HG02588 (cell line): ENCODE results near the gene SVOP.

ENCODE experiments used
- ATAC-seq: cut with Tn5 transposase; IDR thresholded peaks from one replicate; pipeline ENCODE4 v1.9.1; 2021; ENCODE audit warnings: mild to moderate bottlenecking, moderate library complexity; ENCODE audit not compliant: unreplicated experiment

The SVOP gene

DNA sequence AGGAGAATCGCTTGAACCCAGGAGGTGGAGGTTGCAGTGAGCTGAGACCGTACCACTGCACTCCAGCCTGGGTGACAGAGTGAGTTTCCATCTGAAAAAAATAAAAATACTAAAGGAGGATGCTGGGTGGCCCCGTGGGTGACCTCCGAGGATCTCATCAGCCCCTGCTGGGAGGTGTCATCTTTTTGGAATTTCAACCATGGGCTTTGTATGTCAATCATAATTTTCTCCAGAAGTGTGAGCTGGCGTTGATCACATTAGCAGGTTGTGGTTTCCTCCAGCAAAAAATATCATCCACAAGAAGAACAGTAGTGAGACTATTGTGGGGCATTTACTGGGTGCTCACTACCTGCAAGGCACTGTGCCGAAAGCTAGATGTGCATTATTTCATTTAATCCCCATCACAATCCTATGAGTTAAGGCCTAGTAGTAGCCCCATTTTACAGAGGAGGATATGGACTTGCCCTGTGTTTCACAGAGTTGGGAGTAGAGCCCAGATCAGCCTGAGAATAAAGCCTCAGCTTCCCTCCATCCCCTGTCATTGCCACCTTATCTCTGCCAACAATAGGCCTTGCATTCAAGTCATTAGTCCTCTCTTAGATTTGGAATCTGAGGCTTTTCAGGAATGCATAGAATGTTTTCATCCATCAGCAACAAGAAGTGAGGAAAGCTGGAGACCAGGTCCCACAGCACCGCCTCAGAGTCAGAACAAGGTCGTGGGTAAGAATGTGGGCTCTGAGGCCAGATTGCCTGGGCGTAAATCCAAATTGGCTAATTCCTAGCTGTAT lies 39.8 kb downstream of the SVOP start:
- ATAC-seq = no peak

DNA sequence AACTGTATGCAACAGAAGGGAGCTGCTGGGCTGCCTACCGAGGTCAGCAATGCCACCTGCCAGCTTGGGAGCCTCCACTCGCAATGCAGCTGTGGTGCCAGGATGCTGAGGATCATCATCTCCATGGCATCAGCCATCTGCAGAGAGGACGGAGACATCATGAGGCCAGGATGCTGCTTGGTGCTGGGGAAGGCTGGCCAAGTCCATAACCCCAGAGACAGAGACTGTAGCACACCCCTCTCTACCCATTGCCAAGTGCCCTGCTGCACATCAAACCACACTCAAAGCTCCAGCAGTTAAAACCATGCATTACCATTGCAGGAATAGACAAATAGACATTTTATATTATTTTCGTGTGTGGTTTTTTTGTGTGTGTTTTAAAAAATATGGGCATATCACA lies 43.5 kb downstream of the SVOP start:
- no peak for ATAC-seq

DNA sequence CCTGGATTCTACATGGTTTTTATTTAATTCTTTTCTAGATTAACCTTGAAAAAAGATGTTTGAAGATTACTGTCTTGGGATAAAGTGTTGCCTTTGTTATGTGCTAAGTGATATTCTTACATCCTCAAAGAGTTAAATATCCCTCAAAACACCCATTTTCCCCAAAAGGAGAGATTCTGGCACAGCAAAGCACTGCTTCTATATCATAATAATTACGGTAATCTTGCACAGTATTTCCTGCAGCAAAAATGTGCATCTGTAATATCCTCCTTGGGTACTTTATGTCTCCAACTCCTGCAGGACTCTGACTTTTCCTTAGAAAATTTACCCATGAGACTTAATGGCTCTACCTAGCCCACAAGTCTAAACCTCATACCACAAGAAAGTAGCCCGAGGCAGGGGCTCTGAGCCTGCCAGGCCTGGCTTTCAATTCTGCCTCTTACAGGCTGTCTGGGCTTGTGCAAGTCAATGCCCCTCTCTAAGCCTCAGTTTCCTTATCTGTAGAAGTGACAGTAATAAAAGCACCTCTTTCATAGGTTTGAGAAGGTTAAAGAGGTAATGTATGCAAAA lies 45.8 kb downstream of the SVOP start:
- no peak for ATAC-seq

DNA sequence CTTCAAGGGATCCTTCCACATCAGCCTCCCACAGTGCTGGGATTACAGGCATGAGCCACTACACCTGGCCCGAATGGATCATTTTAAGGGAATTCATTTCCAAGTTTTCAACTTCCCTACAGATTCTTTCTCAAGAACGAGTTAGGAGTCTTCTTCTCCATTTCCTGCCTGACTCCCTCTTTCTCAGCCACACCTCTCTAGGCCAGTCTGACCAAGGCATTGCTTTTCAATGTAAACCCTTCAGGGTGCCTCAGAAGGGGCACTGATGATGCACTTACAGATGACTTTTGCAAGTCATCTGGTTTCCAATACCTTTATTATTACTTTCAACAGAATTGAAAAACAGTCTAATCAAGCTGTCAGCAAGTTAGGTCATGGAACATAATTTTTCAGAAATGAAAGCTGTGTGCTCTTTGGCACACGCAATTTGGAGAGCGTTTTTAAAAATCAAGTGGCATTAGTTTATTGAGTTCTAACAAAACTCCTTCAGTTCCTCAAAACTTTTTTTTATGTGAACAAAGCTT lies 47.2 kb downstream of the SVOP start:
- no peak for ATAC-seq

DNA sequence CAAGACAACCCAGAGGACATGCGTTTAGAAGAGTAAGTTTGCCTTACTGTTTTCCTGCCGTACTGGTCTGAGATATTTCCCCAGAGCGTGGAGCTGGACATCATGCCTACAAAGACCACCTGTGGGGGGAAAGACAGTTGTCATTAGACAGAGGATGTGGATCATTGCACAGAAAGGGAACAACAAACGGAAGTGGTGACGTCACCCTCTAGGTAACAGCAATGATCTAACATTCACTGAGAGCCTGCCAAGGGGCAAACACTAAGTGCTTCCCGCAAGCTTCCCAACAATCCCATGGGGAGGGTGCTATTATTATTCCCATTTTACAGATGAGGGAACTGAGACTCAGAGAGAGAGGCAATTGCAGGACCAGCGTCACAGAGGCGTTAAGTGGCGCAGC lies 48.5 kb downstream of the SVOP start:
- ATAC-seq = no peak

DNA sequence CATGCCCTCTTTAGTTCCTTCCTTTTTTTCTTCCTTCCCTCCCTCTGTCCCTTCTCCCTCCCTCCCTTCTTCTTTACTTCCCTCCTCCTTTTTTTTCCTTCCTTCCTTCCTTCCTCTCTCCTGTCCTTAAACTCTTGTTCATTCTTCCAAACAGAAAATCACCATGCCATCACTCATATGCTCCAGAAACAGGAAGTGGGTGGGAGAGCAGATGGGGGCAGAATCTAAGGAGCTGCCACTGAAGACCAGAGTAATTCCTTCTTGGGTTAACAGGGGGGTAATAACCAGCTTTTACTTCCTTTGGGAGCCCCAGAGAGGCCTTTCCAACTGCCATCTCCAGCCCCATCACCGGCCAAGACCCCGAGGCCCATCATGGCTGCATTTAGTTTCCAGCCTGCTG lies 51.2 kb downstream of the SVOP start:
- ATAC-seq = no peak

DNA sequence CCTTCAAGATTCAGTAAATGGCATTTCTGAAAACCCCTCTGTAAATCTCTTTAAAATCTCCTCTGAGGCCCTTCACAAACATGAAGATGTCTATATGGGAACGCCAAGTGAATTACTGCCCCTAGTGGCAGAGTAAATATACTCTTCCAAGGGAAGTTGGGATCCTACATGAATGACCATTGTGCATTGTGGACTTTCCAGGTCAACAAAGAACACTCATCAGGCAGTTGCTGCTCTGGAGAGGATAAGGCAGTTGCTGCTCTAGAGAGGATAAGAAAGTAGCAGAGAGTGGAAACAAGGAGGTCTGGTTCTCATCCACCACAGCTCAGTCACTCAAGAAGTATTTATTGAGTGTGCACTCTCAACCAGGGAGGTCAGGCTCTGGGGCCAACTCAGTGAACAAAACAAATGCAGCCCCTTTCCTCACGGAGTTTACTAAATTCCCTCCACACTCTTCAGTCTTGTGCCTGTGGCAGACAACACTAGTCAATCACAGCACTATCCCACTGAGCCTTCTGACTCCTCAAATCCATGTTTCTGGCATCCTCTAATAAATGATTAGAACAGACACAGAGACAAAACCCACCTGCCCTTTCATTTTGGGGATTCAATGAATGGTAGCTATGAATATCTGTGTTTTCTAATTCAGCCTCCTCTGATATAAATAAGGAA lies 52.9 kb downstream of the SVOP start:
- no peak for ATAC-seq

DNA sequence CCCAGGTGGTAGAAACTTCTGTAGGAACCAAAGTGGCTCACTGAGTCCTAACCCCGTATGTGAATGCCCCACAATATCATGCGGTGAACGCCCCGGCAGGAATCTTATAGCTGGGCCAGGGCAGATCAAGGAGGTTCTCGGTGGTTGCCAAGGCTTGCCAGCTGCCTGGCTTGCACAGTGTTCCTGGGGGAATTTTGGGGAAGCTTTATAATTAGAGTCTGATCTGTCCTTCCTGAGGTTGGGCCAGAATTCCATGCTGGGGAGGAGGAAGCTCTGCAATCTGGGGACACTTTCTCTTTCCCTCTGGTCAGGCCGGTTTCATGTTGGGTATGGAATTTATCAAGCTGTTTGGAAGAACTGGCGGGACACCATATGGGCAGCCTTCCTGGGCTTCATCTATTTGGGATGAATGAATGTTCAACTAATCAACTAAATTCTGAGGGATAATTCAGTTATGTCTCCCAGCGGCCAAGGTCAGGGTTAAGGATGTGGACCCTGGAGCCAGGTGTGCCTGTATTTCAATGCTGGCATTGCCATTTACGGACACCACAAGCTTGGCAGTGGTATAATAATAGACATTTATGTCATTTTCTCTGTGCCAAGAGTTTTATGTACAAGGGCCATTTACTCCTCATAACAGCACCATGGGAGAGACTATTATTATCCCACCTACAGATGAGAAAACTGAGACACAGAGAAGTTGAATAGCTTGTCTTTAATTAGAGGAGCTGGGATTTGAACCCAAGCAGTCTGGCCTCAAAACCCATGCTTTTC lies 54.3 kb downstream of the SVOP start:
- ATAC-seq = no peak

DNA sequence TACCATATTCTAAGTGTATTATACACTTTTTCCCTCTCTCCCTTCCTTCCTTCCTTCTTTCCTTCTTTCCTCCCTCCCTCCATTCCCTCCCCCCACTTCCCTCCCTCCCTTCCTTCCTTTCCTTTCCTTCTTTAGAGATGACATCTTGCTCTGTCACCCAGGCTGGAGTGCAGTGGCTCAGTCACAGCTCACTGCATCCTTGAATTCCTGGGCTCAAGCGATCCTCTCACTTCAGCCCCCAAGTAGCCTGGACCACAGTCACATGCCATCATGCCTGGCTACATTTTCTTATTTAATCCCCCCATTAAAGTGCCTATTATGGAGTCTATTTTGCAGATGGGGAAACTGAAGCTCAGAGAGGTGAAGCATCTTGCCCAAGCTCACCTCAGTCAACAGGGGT lies 55.0 kb downstream of the SVOP start:
- no peak for ATAC-seq

DNA sequence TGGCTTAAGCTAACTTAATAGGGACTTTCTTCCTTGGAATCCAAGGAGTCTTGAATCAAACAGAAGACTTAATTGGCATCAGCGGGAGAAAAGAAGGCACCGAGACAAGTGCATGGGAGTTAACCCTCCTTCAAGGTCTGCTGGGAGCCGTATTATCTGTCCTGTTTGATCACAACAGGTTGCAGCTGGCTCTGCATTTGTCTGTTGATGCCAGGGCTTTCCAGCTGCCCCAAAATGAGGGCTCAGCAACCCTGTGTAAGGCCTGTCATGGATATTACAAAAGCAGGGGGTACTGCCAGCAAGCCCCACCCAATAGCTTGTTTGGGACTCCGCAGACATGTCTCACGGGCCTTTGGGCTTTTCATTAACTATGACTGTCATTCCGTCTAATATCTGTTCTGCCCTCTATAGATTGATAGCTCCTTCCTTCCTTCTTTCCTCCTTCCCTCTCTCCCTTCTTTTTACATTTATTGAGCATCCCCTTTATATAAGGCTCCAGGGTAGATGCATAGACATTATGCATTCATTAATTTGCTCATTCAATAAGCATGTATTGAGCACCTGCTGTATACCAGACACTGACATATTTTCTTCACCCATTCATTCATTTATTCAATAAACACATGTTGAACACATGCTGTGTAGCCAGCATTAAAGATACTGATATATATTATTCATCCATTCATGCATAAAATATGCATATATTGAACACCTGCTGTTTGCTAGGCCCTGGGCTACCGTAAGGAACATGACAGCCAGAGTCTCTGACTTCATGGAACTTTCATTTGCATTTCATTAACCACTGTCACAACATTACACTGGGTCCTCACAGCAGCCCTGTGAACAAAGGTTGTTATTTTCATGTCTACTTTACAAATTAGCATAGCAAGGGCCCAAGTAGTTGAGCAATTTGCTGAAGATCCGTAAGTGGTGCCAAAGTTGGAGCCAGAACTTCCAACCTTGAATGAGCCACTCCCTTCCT lies 56.2 kb downstream of the SVOP start:
- no peak for ATAC-seq

DNA sequence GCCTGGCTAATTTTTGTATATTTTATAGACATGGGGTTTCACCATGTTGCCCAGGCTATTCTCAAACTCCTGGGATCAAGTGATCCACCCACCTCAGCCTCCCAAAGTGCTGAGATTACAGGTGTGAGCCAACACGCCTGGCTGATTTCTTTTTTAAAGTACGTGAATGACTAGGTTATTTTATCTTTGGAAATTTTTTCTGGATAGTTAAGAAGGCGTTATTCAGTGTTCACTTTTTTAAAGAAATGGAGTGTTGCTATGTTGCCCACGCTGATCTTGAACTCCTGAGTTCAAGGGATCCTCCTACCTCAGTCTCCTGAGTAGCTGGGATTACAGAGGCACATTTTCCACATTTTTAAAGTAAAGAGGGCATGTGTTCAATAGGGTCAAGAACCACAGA lies 58.6 kb downstream of the SVOP start:
- no peak for ATAC-seq

DNA sequence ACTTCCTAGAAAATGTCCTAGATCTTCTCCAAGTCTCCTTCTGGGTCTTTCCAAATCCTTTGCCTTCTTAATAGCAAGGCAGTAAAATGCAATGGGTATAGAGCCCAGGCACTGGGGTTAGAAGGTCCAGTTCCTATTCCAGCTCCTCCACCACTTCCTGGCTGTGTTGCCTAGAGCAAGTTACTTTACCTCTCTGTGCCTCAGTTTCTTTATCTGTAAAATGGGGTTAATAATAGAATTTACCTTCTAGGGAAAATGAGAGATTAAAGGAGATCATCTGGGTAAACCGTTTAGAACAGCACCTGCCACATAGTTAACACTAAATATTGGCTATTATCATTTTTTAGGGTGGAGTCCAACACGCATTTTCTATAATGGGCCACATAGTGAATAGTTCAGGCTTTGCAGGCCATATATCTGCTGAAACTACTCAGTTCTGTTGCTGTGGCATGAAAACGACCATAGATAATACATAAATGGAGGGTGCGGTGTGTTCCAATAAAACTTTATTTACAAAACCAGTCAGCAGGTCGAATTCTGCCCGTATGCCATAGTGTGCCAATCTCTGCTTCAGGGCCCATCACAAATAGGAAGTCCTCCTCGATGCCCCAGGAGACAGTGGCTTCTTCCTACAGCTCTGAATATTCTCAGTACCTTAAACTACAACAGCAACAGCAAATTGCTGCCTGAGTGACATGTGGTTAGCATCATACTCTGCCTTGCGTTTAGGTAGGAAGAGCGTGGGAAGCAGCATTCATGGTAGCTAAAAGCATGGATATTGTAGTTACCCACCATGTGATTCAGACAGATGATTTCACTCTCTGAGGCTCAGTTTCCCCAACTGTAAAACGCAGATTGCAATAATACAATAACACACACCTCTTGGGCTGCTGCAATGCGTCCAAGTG lies 60.9 kb downstream of the SVOP start:
- no peak for ATAC-seq

DNA sequence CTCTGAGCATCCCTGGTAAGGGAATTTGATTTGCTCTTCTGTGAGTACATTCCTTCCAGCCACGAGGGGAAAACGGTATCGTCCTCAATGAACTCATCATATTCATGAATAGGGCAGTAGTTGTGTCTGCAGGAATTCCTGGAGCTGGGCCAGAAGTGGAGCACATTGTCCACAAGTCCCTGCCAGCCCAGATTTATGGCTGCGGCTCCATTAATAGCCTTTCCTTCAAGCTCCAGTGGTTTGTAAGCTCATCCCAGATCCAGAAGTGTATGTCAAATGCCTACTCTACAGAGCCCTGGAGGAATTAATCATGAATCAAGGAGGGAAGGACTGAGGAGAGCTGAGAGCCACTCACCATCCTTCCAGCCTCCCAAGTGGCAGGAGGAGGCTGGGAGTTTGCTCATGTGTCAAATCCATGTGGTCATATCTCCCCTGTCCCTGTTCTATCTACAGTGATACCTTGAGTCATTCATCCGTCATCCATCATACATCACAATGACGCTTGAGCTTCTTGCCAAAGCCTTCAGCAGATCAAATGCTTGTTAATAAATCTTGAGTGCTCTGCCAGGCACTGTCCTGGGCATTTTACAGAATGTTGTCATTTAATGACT lies 65.5 kb downstream of the SVOP start:
- no peak for ATAC-seq

DNA sequence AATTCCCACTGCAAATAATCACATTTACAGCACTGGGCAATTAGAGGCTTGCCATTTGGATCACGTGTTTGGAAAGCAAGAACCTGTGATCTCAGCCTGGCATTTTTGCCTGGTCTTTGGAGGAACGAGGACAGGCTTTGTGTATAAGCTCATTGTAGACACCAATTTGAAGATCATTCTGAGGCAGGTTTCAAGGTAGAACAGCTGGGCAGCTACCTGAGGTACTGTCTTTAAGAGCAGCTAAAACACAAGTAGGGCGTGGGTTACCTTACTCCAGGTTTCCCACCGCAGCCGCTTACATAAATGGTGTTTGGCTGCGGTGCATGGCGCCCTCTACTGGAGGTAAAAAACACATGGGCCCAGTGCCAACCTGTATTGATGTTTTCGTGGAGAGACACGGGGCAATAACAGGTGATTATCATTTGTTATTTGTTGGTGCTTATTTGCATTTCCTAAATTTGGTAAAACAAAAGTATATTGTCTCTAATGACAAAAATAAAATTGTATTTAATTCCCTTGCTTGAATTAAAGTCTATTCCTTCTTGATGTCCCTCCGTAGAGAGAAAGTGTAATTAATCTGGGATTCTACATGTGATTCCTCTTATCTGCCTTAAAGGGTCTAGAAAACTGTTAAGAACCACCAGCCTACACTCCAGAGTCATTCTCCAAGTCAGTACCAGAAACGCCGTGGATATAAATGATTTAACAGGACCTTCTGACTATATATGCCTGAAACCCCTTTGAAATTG lies 69.7 kb downstream of the SVOP start:
- ATAC-seq = no peak

DNA sequence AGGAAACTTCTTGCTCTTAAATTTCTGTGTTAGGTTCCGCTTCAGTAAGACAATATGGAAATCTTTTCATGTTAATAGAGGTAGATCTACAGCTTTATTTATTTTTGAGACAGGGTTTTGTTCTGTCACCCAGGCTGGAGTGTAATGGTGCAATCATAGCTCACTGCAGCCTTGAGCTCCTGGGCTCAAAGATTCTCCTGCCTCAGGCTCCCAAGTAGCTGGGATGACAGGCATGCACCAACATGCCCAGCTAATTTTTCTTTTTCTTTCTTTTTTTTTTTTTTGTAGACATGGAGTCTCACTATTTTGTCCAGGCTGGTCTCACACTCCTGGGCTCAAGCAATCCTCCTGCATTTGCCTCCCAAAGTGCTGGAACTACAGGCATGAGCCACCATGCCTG lies 70.9 kb downstream of the SVOP start:
- ATAC-seq = no peak

DNA sequence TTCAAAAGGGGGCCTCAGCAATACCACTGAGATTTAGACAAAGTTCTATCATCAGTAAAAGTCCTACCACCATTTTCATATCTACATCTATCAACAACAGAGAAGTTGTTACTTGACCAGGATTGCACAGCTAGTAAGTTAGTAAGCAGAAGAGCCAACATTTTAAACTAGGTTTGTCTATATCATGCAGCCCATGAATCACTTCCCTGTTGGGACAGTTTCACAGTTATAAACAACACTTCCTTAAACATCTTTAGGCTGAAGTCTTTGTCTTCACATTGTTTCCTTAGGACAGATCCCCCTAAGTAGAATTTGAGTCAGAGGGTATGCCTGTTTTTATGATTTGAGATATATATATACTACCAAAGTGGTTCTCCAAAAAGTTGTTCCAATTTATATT lies 72.5 kb downstream of the SVOP start:
- ATAC-seq = no peak

DNA sequence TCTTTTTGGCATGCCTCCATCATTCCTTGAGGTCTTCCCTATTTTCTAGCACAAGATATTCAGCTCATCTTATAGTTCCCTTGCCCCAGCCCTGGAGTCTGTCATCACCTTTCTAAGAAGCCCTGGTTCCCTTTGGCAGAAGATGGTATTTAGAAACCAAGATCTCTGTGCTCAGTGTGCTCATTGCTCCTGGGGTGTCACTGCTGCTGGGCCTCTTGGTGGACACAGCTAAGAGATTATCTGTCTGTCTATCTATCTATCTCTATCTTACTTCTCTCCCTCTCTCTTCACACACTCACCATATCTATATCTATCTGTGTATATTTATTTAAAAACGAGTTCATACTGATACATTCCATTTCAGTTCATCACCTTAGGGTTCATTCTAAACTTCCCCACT lies 73.8 kb downstream of the SVOP start:
- no peak for ATAC-seq

DNA sequence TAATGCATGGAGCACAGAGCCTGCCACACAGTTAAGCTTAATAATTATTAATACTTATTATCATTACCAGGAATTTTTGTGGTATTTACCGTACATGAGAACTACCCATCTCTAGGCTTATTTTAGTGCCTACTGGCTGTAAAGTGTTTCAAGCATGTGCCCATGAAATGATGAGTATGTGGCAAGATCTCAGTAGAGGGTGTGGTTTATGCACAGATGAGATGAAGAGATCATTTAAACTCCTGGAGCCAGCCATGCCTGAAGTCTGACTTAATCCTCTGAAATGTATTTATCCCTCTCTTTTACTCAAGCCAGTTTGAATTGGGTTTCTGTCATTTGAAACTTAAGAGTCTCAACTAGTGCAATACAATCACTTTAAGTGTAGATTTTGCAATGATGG lies 80.7 kb downstream of the SVOP start:
- ATAC-seq = no peak
